Naive thymus-derived CD4-positive, alpha-beta T cell (primary cell): ENCODE data around the gene EIF4B. TPM values are rescaled to one million over a fixed set of nuclear protein-coding genes. Genes with fewer than 3 reads are reported as not detected.
"Not testable (repeated sequence)": the region's sequence is repeated elsewhere in the genome, so short reads cannot be mapped to it uniquely, and the experiment has no call there.

Source experiments
- ATAC-seq: fragments of 150-1000 bp; cut with Tn5 transposase; 2 replicates; pipeline ENCODE4 v1.10.0; 2021; ENCODE audit warnings: mild to moderate bottlenecking, moderate library complexity
- CTCF ChIA-PET: fragments of 350-600 bp; sonication (Branson Sonifier 250); formaldehyde crosslinking; loops from one replicate; lab custom pipeline; 2021; ENCODE audit warnings: antibody characterized with exemption; lab: Charles Lee
- POLR2A ChIA-PET: fragments of 350-600 bp; sonication (Branson Sonifier 250); formaldehyde crosslinking; loops from one replicate; lab custom pipeline; 2021; ENCODE audit warnings: antibody characterized with exemption, inconsistent platforms; lab: Charles Lee
- DNase-seq, 9 donors: peaks; one replicate each; pipeline versions ENCODE4 v3.0.0 to v3.0.0-alpha.2; 2020 to 2022; ENCODE audit warnings: mixed read lengths in 1 of 9
- H3K27ac ChIP-seq: one replicate; pipeline ENCODE4 v1.7.0; 2013; ENCODE audit warnings: mild to moderate bottlenecking, low read depth, low read length, moderate library complexity
- H3K27me3 ChIP-seq, 2 donors: one replicate each; pipeline ENCODE4 v1.7.0; 2013; ENCODE audit warnings: low read length in 2 of 2, mild to moderate bottlenecking in 2 of 2, moderate library complexity in 2 of 2; ENCODE audit not compliant: control insufficient read depth in 2 of 2, insufficient read depth in 2 of 2
- H3K36me3 ChIP-seq, 3 experiments: 1 replicate in 2 of 3; 2 replicates in 1 of 3; pipeline ENCODE4 v1.7.0; 2013; ENCODE audit warnings: low read length in 3 of 3, mild to moderate bottlenecking in 3 of 3, moderate library complexity in 1 of 3; ENCODE audit not compliant: insufficient read depth in 3 of 3, control insufficient read depth in 2 of 3
- H3K4me1 ChIP-seq, 2 donors: one replicate each; pipeline ENCODE4 v1.7.0; 2013; ENCODE audit warnings: low read length in 2 of 2, mild to moderate bottlenecking in 2 of 2, moderate library complexity in 1 of 2; ENCODE audit not compliant: control insufficient read depth in 2 of 2, insufficient read depth in 2 of 2
- H3K4me3 ChIP-seq: 2 replicates; pipeline ENCODE4 v1.7.0; 2013; ENCODE audit warnings: mild to moderate bottlenecking, low read length
- H3K9me3 ChIP-seq, 3 experiments: 1 replicate in 2 of 3; 2 replicates in 1 of 3; pipeline ENCODE4 v1.7.0; 2013; ENCODE audit warnings: low read length in 3 of 3; ENCODE audit not compliant: control insufficient read depth in 2 of 3
- H3K27ac Mint-ChIP-seq, 9 donors: one replicate each; pipeline ENCODE4 v1.8.0; 2020 to 2022; ENCODE audit warnings: mixed read lengths in 9 of 9, mild to moderate bottlenecking in 8 of 9, moderate library complexity in 5 of 9, inconsistent platforms in 2 of 9
- H3K27me3 Mint-ChIP-seq, 5 donors: one replicate each; pipeline ENCODE4 v1.8.0; 2021 to 2022; ENCODE audit warnings: mixed read lengths in 5 of 5, mild to moderate bottlenecking in 1 of 5
- H3K36me3 Mint-ChIP-seq, 5 donors: one replicate each; pipeline ENCODE4 v1.8.0; 2020 to 2022; ENCODE audit warnings: mixed read lengths in 5 of 5, mild to moderate bottlenecking in 3 of 5, inconsistent platforms in 1 of 5
- H3K4me1 Mint-ChIP-seq, 7 donors: one replicate each; pipeline ENCODE4 v1.8.0; 2020 to 2022; ENCODE audit warnings: mixed read lengths in 7 of 7, mild to moderate bottlenecking in 3 of 7, inconsistent platforms in 1 of 7
- H3K4me3 Mint-ChIP-seq, 10 donors: one replicate each; pipeline ENCODE4 v1.8.0; 2020 to 2022; ENCODE audit warnings: mild to moderate bottlenecking in 10 of 10, mixed read lengths in 10 of 10, moderate library complexity in 6 of 10, inconsistent platforms in 2 of 10
- H3K9me3 Mint-ChIP-seq, 11 donors: one replicate each; pipeline ENCODE4 v1.8.0; 2020 to 2022; ENCODE audit warnings: mixed read lengths in 11 of 11, mild to moderate bottlenecking in 4 of 11, inconsistent platforms in 1 of 11, moderate library complexity in 1 of 11
- intact Hi-C, 2 donors: fragments of 100-400 bp; cut with micrococcal nuclease; formaldehyde crosslinking; loops; one replicate each; pipeline ENCODE4 v1.15.1; 2023
- polyA plus RNA-seq, 2 donors: library from polyadenylated mRNA; unstranded; fragments of 300-500 nt; fragmentation: Illumina TruSeq; gene quantifications; one replicate each; pipeline ENCODE4 v1.2.3, GENCODE V29; 2021
- total RNA-seq, 6 experiments: library from RNA in 5 of 6; stranded (reverse) in 5 of 6; gene quantifications; 1 replicate in 5 of 6; 2 replicates in 1 of 6; pipeline ENCODE4 v1.2.3 and lab custom pipeline; 2021 to 2026

The EIF4B gene
- total and polyA plus RNA-seq, 7 experiments from 2014 or later, result 134 to 919 (median 613) TPM

- intact Hi-C loops, result no loop called here
- no peak for DNase-seq
- Mint-ChIP-seq H3K4me1 (peaks cover 25 to 54% (median 45%) of the 10 kb centered on the region in 7 donors), H3K27ac (peak overlapping the region in 1 of 9 donors; percentile 65), H3K27me3 (no peaks in the 10 kb centered on the region), H3K9me3 (no peaks in the 10 kb centered on the region), H3K4me3 (no peak overlapping the region), H3K36me3 (peaks cover 0 to 28% (median 19%) of the 10 kb centered on the region in 5 donors)
- POLR2A ChIA-PET, result interaction anchor here (0.5 to 1.2 kb wide), 6 partner anchors 8 to 431 kb away, joined by 3 to 5 read pairs (median 3); no protein-coding TSS in a partner anchor
- Histone ChIP-seq H3K4me3 (no peak overlapping the region), H3K36me3 (peaks cover 9 to 35% (median 22%) of the 10 kb centered on the region in 3 experiments), H3K27ac (no peak overlapping the region), H3K27me3 (no peaks in the 10 kb centered on the region), H3K9me3 (no peaks in the 10 kb centered on the region), H3K4me1 (peaks cover 15 to 17% of the 10 kb centered on the region in 2 donors)
- ATAC-seq, result no peak
- CTCF ChIA-PET, result interaction anchor here (1.0 kb wide), 1 partner anchor 256 kb away, joined by 3 read pairs; no protein-coding TSS in a partner anchor
Observed at GRCh38 chr12:53014709-53015108, 8.5 kb downstream of the EIF4B start.

- Mint-ChIP-seq H3K4me1 (peaks cover 0 to 24% (median 1%) of the 10 kb centered on the region in 7 donors), H3K27me3 (no peaks in the 10 kb centered on the region), H3K9me3 (no peaks in the 10 kb centered on the region), H3K4me3 (no peak overlapping the region), H3K27ac (peak overlapping the region in 1 of 9 donors; percentile 59), H3K36me3 (peaks cover 22 to 42% (median 30%) of the 10 kb centered on the region in 5 donors)
- ChIA-PET POLR2A (interaction anchor here (0.6 to 1.3 kb wide), 3 partner anchors 14 to 273 kb away, joined by 3 read pairs; no protein-coding TSS in a partner anchor), CTCF (interaction anchor here (0.6 kb wide), 1 partner anchor 415 kb away, joined by 3 read pairs; no protein-coding TSS in a partner anchor)
- H3K4me3 ChIP-seq, result no peak overlapping the region
- no peaks in the 10 kb centered on the region for H3K27me3 ChIP-seq
- H3K9me3 ChIP-seq, result no peaks in the 10 kb centered on the region
- DNase-seq (no peak), ATAC-seq (no peak)
- H3K4me1 ChIP-seq, result no peaks in the 10 kb centered on the region
- intact Hi-C loops, result loop anchor here in 1 of 2 donors (2.0 kb wide), 1 partner anchor 16 kb away; no protein-coding TSS in a partner anchor
- H3K27ac ChIP-seq, result no peak overlapping the region
- H3K36me3 ChIP-seq, result peaks cover 29 to 89% (median 38%) of the 10 kb centered on the region in 3 experiments
Observed at GRCh38 chr12:53025250-53025649, 19.0 kb downstream of the EIF4B start.

- H3K9me3 ChIP-seq, CTCF ChIA-PET, H3K27ac ChIP-seq, DNase-seq, H3K27me3 ChIP-seq, intact Hi-C loops, H3K27ac Mint-ChIP-seq, H3K4me1 ChIP-seq, POLR2A ChIA-PET, H3K4me3 Mint-ChIP-seq, H3K4me3 ChIP-seq, H3K9me3 Mint-ChIP-seq, ATAC-seq, H3K27me3 Mint-ChIP-seq: not testable (repeated sequence)
- peaks cover 20 to 40% (median 34%) of the 10 kb centered on the region in 5 donors for H3K36me3 Mint-ChIP-seq
- H3K4me1 Mint-ChIP-seq, result peaks cover 0 to 23% (median 3%) of the 10 kb centered on the region in 7 donors
- peaks cover 20 to 88% (median 23%) of the 10 kb centered on the region in 3 experiments for H3K36me3 ChIP-seq
Observed at GRCh38 chr12:53027014-53027413, 20.8 kb downstream of the EIF4B start.

GRCh38 chr12:53031616-53032015 lies 25.4 kb downstream of the EIF4B start:
- POLR2A ChIA-PET, result no interaction called here

GRCh38 chr12:53033832-53034231 lies 27.6 kb downstream of the EIF4B start:
- DNase-seq, POLR2A ChIA-PET: not testable (repeated sequence)

More at GRCh38 chr12:53031616-53032015, 25.4 kb downstream of the EIF4B start:
- Histone ChIP-seq H3K36me3 (peaks cover 16 to 81% (median 20%) of the 10 kb centered on the region in 3 experiments), H3K27ac (no peak overlapping the region), H3K9me3 (no peaks in the 10 kb centered on the region), H3K4me3 (no peak overlapping the region), H3K27me3 (no peaks in the 10 kb centered on the region), H3K4me1 (no peaks in the 10 kb centered on the region)
- CTCF ChIA-PET, result no interaction called here
- DNase-seq, result no peak
- ATAC-seq, result no peak
- no peak overlapping the region for H3K4me3 Mint-ChIP-seq
- H3K27ac Mint-ChIP-seq, result no peak overlapping the region
- intact Hi-C loops, result no loop called here
- peaks cover 0 to 13% (median 4%) of the 10 kb centered on the region in 7 donors for H3K4me1 Mint-ChIP-seq
- no peaks in the 10 kb centered on the region for H3K27me3 Mint-ChIP-seq
- H3K36me3 Mint-ChIP-seq, result peaks cover 17 to 41% (median 29%) of the 10 kb centered on the region in 5 donors
- H3K9me3 Mint-ChIP-seq, result no peaks in the 10 kb centered on the region

GRCh38 chr12:53034459-53034858 lies 28.2 kb downstream of the EIF4B start:
- H3K4me3 ChIP-seq, result no peak overlapping the region
- intact Hi-C loops, result no loop called here
- H3K4me1 ChIP-seq, result peaks cover 0 to 6% of the 10 kb centered on the region in 2 donors
- POLR2A ChIA-PET, result interaction anchor here (0.6 kb wide), 1 partner anchor 107 kb away, joined by 3 read pairs; no protein-coding TSS in a partner anchor
- no peak overlapping the region for H3K27ac ChIP-seq
- peaks cover 17 to 81% (median 42%) of the 10 kb centered on the region in 3 experiments for H3K36me3 ChIP-seq
- H3K9me3 ChIP-seq, result no peaks in the 10 kb centered on the region
- Mint-ChIP-seq H3K9me3 (no peaks in the 10 kb centered on the region), H3K27me3 (no peaks in the 10 kb centered on the region), H3K4me1 (peaks cover 12 to 32% (median 13%) of the 10 kb centered on the region in 7 donors), H3K4me3 (no peak overlapping the region), H3K36me3 (peaks cover 14 to 52% (median 30%) of the 10 kb centered on the region in 5 donors), H3K27ac (peak overlapping the region in 4 of 9 donors; percentile 13 to 80 (median 31))
- ATAC-seq (no peak), DNase-seq (no peak)
- H3K27me3 ChIP-seq, result no peaks in the 10 kb centered on the region
- CTCF ChIA-PET, result no interaction called here

More at GRCh38 chr12:53033832-53034231, 27.6 kb downstream of the EIF4B start:
- H3K9me3 Mint-ChIP-seq, H3K4me3 ChIP-seq, H3K9me3 ChIP-seq, H3K4me3 Mint-ChIP-seq, ATAC-seq, H3K27ac ChIP-seq, intact Hi-C loops, H3K4me1 ChIP-seq, CTCF ChIA-PET, H3K27me3 Mint-ChIP-seq, H3K27me3 ChIP-seq: not testable (repeated sequence)
- H3K4me1 Mint-ChIP-seq, result peaks cover 7 to 27% (median 8%) of the 10 kb centered on the region in 7 donors
- H3K27ac Mint-ChIP-seq, result peak overlapping the region in 2 of 9 donors; percentile 13 to 25
- H3K36me3 Mint-ChIP-seq, result peaks cover 11 to 49% (median 27%) of the 10 kb centered on the region in 5 donors
- peaks cover 17 to 81% (median 38%) of the 10 kb centered on the region in 3 experiments for H3K36me3 ChIP-seq
